PC-9 (cell line): ENCODE data around the gene VDAC1.

Experiments used
- EZH2 ChIP-seq: fragments of 200-600 bp; sonication (generic); IDR thresholded peaks from 2 replicates; pipeline ENCODE4 v1.8.0; 2017; ENCODE audit warnings: antibody characterized with exemption, low read depth
- TF ChIP-seq, protein P1 (sequence below): fragments of 200-600 bp; sonication (generic); conservative IDR thresholded peaks from 2 replicates; pipeline ENCODE4 v1.6.1; 2017; ENCODE audit warnings: mixed run types, antibody characterized with exemption, mild to moderate bottlenecking, moderate library complexity

DNA sequence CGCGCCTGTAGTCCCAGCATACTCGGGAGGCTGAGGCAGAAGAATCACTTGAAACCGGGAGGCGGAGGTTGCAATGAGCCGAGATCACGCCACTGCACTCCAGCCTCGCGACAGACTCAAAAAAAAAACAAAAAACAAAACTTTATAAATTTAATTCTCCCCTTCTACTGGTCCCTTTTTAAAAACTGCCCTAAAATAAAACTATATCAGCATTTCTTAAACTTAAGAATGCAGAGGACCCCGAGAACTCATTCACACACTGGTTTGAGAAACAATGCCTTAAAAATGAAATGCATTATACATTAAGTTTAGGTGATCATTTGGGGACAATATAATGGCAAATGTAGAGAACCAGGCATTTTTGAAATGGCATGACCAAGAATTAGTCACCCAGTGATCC lies 38.7 kb downstream of the VDAC1 start:
- no peak for TF ChIP-seq EZH2
- TF ChIP-seq, protein P1, sequence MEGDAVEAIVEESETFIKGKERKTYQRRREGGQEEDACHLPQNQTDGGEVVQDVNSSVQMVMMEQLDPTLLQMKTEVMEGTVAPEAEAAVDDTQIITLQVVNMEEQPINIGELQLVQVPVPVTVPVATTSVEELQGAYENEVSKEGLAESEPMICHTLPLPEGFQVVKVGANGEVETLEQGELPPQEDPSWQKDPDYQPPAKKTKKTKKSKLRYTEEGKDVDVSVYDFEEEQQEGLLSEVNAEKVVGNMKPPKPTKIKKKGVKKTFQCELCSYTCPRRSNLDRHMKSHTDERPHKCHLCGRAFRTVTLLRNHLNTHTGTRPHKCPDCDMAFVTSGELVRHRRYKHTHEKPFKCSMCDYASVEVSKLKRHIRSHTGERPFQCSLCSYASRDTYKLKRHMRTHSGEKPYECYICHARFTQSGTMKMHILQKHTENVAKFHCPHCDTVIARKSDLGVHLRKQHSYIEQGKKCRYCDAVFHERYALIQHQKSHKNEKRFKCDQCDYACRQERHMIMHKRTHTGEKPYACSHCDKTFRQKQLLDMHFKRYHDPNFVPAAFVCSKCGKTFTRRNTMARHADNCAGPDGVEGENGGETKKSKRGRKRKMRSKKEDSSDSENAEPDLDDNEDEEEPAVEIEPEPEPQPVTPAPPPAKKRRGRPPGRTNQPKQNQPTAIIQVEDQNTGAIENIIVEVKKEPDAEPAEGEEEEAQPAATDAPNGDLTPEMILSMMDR, result no peak
